Kidney (tissue), 14 donors: ENCODE measurements around the gene LZTS2. TPM values are rescaled to one million over a fixed set of nuclear protein-coding genes. Genes with fewer than 3 reads are reported as not detected.

Experiments
- DNase-seq, 5 donors: peaks; one replicate each; pipeline ENCODE4 v3.0.0-alpha.2; 2013 to 2020
- FAIRE-seq: peaks from 2 replicates; lab custom pipeline; 2012; peaks lifted over from hg19 to GRCh38; lab: Jason Lieb, UNC
- H3K27ac ChIP-seq, 2 donors: one replicate each; pipeline ENCODE4 v1.7.0; 2013; ENCODE audit warnings: low read depth in 2 of 2, low read length in 2 of 2, inconsistent platforms in 1 of 2
- H3K27me3 ChIP-seq: one replicate; pipeline ENCODE4 v1.7.1; 2013; ENCODE audit warnings: low read length, inconsistent platforms; ENCODE audit not compliant: control insufficient read depth, insufficient read depth
- H3K36me3 ChIP-seq, 3 donors: one replicate each; pipeline versions ENCODE4 v1.7.0 to v1.7.1; 2013; ENCODE audit warnings: low read length in 3 of 3, control low read depth in 1 of 3, inconsistent platforms in 1 of 3; ENCODE audit not compliant: insufficient read depth in 3 of 3, control insufficient read depth in 2 of 3
- H3K4me1 ChIP-seq, 3 donors: one replicate each; pipeline versions ENCODE4 v1.7.0 to v1.7.1; 2013; ENCODE audit warnings: low read length in 3 of 3, inconsistent platforms in 1 of 3, low read depth in 1 of 3; ENCODE audit not compliant: control insufficient read depth in 2 of 3, insufficient read depth in 2 of 3
- H3K4me3 ChIP-seq, 3 donors: one replicate each; pipeline versions ENCODE4 v1.7.0 to v1.8.1; 2013; ENCODE audit warnings: low read length in 3 of 3, control low read depth in 1 of 3, inconsistent platforms in 1 of 3
- H3K9ac ChIP-seq, 3 donors: one replicate each; pipeline versions ENCODE4 v1.7.0 to v1.7.1; 2013; ENCODE audit warnings: low read length in 3 of 3, control low read depth in 1 of 3, inconsistent platforms in 1 of 3
- H3K9me3 ChIP-seq, 3 donors: one replicate each; pipeline versions ENCODE4 v1.7.0 to v1.7.1; 2013; ENCODE audit warnings: low read length in 3 of 3, control low read depth in 1 of 3, inconsistent platforms in 1 of 3; ENCODE audit not compliant: control insufficient read depth in 2 of 3, insufficient read depth in 1 of 3
- intact Hi-C: fragments of 100-400 bp; cut with DNase I; formaldehyde crosslinking; loops from one replicate; pipeline ENCODE4 v1.11.1; 2022
- polyA plus RNA-seq: library from polyadenylated mRNA; stranded (reverse); fragments of 350-450 nt; fragmentation: Illumina TruSeq; extraction: RNeasy Lipid Tissue Mini Kit (QIAGEN cat#74804); gene quantifications from one replicate; pipeline ENCODE4 v1.2.3, GENCODE V29; 2014; ENCODE audit warnings: low read depth, low replicate concordance; ENCODE audit not compliant: insufficient read depth
- total RNA-seq: library from RNA; stranded (reverse); fragmentation: NEBNext Ultra II Directional; extraction: Animal tissue kit (Norgen Biotek cat#: 25700); gene quantifications from one replicate; pipeline ENCODE4 v1.2.1, GENCODE V29; 2021
- TF ChIP-seq, protein P1 (sequence below): IDR thresholded peaks from 3 replicates; pipeline ENCODE4 v1.5.1; 2012; ENCODE audit warnings: mild to moderate bottlenecking, moderate library complexity, borderline replicate concordance; ENCODE audit not compliant: insufficient read depth; ENCODE audit errors: extremely low read depth
- donor health status: control.
- donor health status: control.
- donor health status: control.
- donor health status: control.
- donor health status: control.
- donor health status: DM: yes; HTN: yes; CAD: no.
- donor health status: Normal renal cell carcinoma (clear cell type).

Gene LZTS2
- total and polyA plus RNA-seq, 2 donors from 2014 or later, result 47.3 to 54.7 TPM

DNA sequence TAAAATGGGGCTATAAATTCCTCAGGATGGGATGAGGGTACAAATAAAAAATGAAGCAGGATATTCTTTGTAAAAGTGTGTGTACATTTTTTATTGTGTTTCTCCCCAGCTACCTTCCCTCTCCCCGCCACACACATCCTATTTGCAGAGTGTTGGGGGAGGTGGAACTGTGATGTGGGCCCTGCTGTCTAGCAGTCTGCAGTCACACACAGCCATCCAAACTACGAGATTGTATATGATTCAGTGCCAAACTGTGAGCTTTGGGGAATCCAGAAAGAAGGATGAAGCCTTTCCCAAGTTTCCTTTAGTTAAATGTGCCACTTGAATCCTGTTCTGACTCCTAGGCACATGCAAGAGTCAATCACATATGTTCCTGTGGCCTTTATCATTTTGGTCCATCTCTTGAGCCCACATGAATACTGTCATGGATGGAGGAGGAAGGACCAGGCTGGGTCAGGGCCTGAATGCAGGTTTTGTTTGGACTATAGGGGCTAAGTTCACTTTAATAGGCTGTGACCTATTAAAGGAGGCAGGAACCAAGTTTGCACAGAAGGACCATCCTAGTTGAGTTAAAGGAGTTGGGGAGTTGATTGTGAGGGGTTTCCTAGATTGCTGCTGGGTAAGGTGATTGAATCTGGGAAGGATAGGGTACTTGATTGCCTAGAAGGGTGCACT is 31.4 kb upstream of the LZTS2 start:
- Histone ChIP-seq H3K36me3 (peaks cover 4 to 5% (median 4%) of the 10 kb centered on the region in 3 donors), H3K27ac (no peak overlapping the region), H3K4me3 (peak overlapping the region in 1 of 3 donors; percentile 76), H3K27me3 (no peaks in the 10 kb centered on the region), H3K9ac (peak overlapping the region in 1 of 3 donors; percentile 69), H3K4me1 (peaks cover 5 to 24% (median 24%) of the 10 kb centered on the region in 3 donors), H3K9me3 (no peaks in the 10 kb centered on the region)
- DNase-seq (no peak), FAIRE-seq (no peak)
- intact Hi-C loops, result no loop called here
- TF ChIP-seq, protein P1, sequence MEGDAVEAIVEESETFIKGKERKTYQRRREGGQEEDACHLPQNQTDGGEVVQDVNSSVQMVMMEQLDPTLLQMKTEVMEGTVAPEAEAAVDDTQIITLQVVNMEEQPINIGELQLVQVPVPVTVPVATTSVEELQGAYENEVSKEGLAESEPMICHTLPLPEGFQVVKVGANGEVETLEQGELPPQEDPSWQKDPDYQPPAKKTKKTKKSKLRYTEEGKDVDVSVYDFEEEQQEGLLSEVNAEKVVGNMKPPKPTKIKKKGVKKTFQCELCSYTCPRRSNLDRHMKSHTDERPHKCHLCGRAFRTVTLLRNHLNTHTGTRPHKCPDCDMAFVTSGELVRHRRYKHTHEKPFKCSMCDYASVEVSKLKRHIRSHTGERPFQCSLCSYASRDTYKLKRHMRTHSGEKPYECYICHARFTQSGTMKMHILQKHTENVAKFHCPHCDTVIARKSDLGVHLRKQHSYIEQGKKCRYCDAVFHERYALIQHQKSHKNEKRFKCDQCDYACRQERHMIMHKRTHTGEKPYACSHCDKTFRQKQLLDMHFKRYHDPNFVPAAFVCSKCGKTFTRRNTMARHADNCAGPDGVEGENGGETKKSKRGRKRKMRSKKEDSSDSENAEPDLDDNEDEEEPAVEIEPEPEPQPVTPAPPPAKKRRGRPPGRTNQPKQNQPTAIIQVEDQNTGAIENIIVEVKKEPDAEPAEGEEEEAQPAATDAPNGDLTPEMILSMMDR, result no peak

- Histone ChIP-seq H3K27ac (no peak overlapping the region), H3K4me3 (peak overlapping the region; percentile 37 to 76 (median 54)), H3K4me1 (peaks cover 5 to 24% (median 24%) of the 10 kb centered on the region in 3 donors), H3K27me3 (no peaks in the 10 kb centered on the region), H3K36me3 (peaks cover 4 to 5% (median 4%) of the 10 kb centered on the region in 3 donors), H3K9me3 (no peaks in the 10 kb centered on the region), H3K9ac (peak overlapping the region; percentile 20 to 69 (median 35))
- TF ChIP-seq, protein P1, result no peak
- FAIRE-seq (no peak), DNase-seq (peak in 1 of 5 donors; percentile 29)
- intact Hi-C loops, result no loop called here
These were observed 30.8 kb upstream of the LZTS2 start for GRCh38 chr10:100968863-100969186.

- Histone ChIP-seq H3K9me3 (no peaks in the 10 kb centered on the region), H3K27me3 (no peaks in the 10 kb centered on the region), H3K4me3 (peak within 1 kb of the TSS; percentile 54 to 76 (median 60)), H3K9ac (peak within 1 kb of the TSS; percentile 20 to 70 (median 35)), H3K36me3 (peaks cover 2 to 5% (median 4%) of the 10 kb centered on the region in 3 donors), H3K27ac (peak within 1 kb of the TSS; percentile 10 to 61), H3K4me1 (peaks cover 5 to 24% (median 24%) of the 10 kb centered on the region in 3 donors)
- peak; percentile 57 to 88 (median 68) for DNase-seq
- intact Hi-C loops, result no loop called here
- no peak for FAIRE-seq
- TF ChIP-seq, protein P1, result peak; percentile 49
These were observed 30.2 kb upstream of the LZTS2 start, which contains the start of gene SEMA4G for GRCh38 chr10:100969187-100970075. SEMA4G (plus strand) TSS chr10:100969504; CDS start chr10:100972913, 3,409 bp downstream.
